ENCODE data around the gene MIR17HG.

- TF ChIP-seq CTCF (IDR thresholded peaks at IDR 0.05) (no peak), EP300 (IDR thresholded peaks at IDR 0.05) (no peak), POLR2A (IDR thresholded peaks at IDR 0.05) (no peak)
These were observed 9.6 kb downstream of the MIR17HG start for GRCh38 chr13:91356919-91357612.
